Measurements from ENCODE around the gene PVALEF.
A peak's percentile ranks its signal among the peaks of the same experiment; 100 is the strongest.

PVALEF gene

GRCh38 chr17:81197831-81198490 is 32.7 kb downstream of the PVALEF start:
- H3K27ac ChIP-seq, result peak overlapping the region; percentile 70
- TF ChIP-seq CTCF (conservative IDR thresholded peaks at IDR 0.05), result no peak

DNA sequence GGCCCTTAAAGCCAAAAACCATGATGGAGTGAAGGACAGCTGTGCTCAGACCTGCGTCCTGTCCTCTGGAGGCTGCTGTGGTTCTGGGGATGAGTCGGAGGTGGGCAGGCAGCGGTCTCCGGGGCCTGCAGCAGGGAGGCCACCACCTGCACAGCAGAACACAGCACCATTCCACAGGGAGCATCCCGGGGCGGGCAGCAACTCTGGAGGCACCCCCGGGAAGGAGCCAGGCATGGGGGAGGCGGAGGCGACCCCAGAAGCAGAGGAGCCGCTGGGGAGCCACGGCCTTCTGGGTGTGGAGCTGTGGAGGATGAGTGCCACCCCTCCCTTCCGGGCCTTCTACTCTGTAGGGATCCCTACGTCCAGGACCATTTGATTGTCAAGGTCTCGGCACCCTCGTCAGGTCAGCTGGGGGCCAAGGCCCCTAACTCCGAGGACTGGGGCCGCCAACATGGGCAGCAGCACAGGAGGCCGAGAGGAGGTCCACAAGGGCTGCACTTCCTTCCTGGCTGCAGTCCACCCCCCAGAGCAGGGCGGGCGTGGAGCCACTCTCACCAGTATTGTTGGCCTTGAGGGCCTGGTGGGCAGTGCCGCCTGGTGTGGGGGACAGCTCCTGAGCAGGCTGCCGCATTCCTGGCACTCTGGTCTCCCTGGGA is 33.6 kb downstream of the PVALEF start:
- TF ChIP-seq CTCF (conservative IDR thresholded peaks at IDR 0.05), result no peak

GRCh38 chr17:81199482-81199830 is 34.1 kb downstream of the PVALEF start:
- H3K27ac ChIP-seq, result peak overlapping the region; percentile 2; the same call in 1 of the 2 replicates
- no peak for TF ChIP-seq CTCF (conservative IDR thresholded peaks at IDR 0.05)

More for the DNA sequence above, 33.6 kb downstream of the PVALEF start:
- H3K27ac ChIP-seq, result peak overlapping the region; percentile 70; the same call in 1 of the 2 replicates

- peak overlapping the region; percentile 58 for H3K27ac ChIP-seq
- no peak for TF ChIP-seq CTCF (conservative IDR thresholded peaks at IDR 0.05)
Measured at GRCh38 chr17:81200201-81200600, 34.9 kb downstream of the PVALEF start.

DNA sequence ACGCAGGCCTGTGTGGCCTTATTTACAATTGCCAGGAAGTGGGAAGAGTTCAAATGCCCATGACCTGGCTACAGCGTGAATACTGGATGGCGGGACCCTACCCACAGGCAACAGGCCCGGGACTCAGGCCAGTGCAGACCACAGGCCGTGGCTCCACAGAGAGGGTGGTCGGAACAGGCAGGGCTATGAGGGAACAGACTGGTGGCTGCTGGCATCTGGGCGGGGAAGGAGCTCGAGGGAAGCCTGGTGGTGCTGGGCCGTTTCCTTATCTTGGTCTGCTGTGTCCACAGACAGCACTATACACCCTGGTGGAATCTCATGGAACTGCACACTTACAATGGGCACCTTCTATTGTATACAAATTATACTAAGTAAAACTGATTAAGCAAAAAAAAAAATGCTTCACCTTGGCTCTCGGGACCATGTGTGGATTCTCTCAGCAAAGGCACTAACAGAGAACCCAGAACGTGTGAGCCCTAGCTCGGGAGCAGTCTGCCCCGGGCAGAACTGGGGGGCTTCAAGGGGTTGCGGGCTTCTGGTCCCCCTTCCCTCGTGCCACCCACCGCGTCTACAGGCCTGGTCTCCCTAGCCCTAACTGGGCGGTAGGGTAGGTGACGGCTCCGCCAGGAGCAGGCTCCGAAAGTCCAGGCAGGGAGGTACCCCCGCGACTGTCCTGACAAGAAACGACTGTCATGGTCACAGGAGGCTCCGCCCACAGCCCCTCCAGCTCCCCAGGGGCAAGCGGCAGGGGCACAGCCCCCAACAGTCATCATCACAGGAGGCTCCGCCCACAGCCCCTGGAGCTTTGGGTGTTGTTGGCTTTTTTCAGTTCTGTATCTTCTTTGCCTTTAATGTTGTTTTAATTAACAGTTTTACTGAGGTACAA is 35.6 kb downstream of the PVALEF start:
- H3K27ac ChIP-seq, result peak overlapping the region; percentile 58
- peak; percentile 87 for TF ChIP-seq CTCF (conservative IDR thresholded peaks at IDR 0.05)

DNA sequence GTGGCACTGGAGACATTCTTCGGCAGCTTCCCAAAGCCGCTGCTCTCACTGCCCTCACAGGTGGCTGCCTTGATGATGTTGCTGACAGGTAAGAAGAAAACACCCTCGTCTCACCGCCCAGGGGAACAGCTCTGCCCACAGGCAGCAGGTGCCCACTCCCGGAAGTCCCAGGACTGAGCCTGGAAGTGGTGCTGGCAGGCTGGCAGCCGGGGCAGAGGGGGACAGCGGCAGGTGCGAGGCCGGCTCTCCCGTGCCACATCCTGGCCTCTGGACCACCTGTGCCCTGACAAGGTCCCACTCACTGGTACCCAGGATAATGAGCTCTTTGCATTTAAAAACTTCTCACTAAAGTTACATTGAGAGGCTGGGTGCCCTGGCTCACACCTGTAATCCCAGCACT is 37.0 kb downstream of the PVALEF start:
- no peak for TF ChIP-seq CTCF (conservative IDR thresholded peaks at IDR 0.05)
- H3K27ac ChIP-seq, result no peak overlapping the region

DNA sequence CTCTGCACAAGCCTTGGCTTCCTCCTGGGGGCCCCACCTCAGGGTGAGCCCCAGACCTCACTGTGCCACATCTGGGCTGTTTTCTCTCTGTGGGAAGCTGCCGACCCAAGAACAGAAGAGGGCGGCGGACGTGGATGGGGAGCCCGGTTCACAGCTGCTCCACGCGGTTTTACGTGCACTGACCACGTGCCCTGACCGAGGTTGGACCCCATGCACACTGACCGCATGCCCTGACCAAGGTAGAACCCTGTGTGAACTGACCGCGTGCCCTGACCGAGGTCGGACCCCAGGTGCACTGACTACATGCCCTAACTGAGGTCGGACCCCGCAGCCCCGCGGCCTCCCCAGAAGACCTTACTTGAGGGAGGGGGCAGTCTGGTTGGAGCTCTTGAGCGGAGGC is 37.8 kb downstream of the PVALEF start:
- no peak for TF ChIP-seq CTCF (conservative IDR thresholded peaks at IDR 0.05)
- H3K27ac ChIP-seq, result no peak overlapping the region
